Right lobe of liver (tissue), 6 donors: Measurements from ENCODE around the gene ATP1A2. TPM values are rescaled to one million over a fixed set of nuclear protein-coding genes. Genes with fewer than 3 reads are reported as not detected.

Experiments used
- ATAC-seq, 4 donors: fragments of 200-7000 bp; cut with Tn5 transposase; one replicate each; pipeline ENCODE4 v1.9.1; 2020; ENCODE audit warnings: mild to moderate bottlenecking in 4 of 4, moderate library complexity in 4 of 4
- DNase-seq, 3 donors: peaks; one replicate each; pipeline ENCODE4 v3.0.0-alpha.2; 2020
- H3K27ac ChIP-seq, 3 donors: fragments of 200-600 bp; one replicate each; pipeline ENCODE4 v1.8.0; 2022
- H3K27me3 ChIP-seq, 2 donors: fragments of 200-600 bp; one replicate each; pipeline ENCODE4 v1.8.0; 2022
- H3K36me3 ChIP-seq, 4 donors: fragments of 200-600 bp; sonication (generic) in 1 of 4; one replicate each; pipeline versions ENCODE4 v1.5.1 to v1.8.0; 2017 to 2022; ENCODE audit warnings: control low read depth in 1 of 4
- H3K4me1 ChIP-seq, 4 donors: fragments of 200-600 bp; sonication (generic) in 1 of 4; one replicate each; pipeline versions ENCODE4 v1.5.1 to v1.8.0; 2017 to 2022; ENCODE audit warnings: control low read depth in 1 of 4
- H3K4me3 ChIP-seq, 3 donors: fragments of 200-600 bp; one replicate each; pipeline ENCODE4 v1.8.0; 2022
- H3K9me3 ChIP-seq, 4 donors: fragments of 200-600 bp; sonication (generic) in 1 of 4; one replicate each; pipeline versions ENCODE4 v1.5.1 to v1.8.0; 2017 to 2022; ENCODE audit warnings: control low read depth in 1 of 4
- POLR2A ChIP-seq: fragments of 450-650 bp; IDR thresholded peaks from one replicate; pipeline ENCODE4 v1.6.1; 2017; ENCODE audit warnings: antibody characterized with exemption, mild to moderate bottlenecking
- WGBS: methylation state at CpG from one replicate; pipeline ENCODE4 v1.1.6; 2018; ENCODE audit warnings: low coverage, low lambda C conversion rate; ENCODE audit not compliant: insufficient coverage; ENCODE audit errors: missing lambda C conversion rate; 5-methylcytosine and 5-hydroxymethylcytosine counted together
- intact Hi-C, 2 donors: fragments of 100-400 bp; cut with DNase I; formaldehyde crosslinking; loops; one replicate each; pipeline versions ENCODE4 v1.11.2 to v1.14.1; 2022
- total RNA-seq, 6 experiments: library from RNA; depleted of rRNA in 2 of 6; stranded (reverse); fragments of >200 nt in 2 of 6; fragmentation: NEBNext Ultra II Directional in 3 of 6; extraction: Animal tissue kit (Norgen Biotek cat#: 25700) in 3 of 6; gene quantifications; one replicate each; pipeline versions ENCODE4 v1.1.0 to v1.2.4, GENCODE V29; 2016 to 2023
- TF ChIP-seq, protein P1 (sequence below), 4 donors: fragments of 200-600 bp in 3 of 4; fragments of 450-650 bp in 1 of 4; IDR thresholded peaks; one replicate each; pipeline versions ENCODE4 v1.5.1 to v1.8.0; 2016 to 2022; ENCODE audit warnings: antibody characterized with exemption in 4 of 4, mild to moderate bottlenecking in 2 of 4
- donor health status: DM: no; HTN: yes; CAD: no.
- donor health status: DM: no; HTN: no; CAD: no.
- donor health status: DM: no; HTN: no; CAD: no.
- donor health status: DM: no; HTN: yes; CAD: no.
- donor health status: DM: no; HTN: yes; CAD: no.

The ATP1A2 gene
- total RNA-seq, 6 experiments from 2014 or later, result 0.22 to 1.7 (median 0.36) TPM

DNA sequence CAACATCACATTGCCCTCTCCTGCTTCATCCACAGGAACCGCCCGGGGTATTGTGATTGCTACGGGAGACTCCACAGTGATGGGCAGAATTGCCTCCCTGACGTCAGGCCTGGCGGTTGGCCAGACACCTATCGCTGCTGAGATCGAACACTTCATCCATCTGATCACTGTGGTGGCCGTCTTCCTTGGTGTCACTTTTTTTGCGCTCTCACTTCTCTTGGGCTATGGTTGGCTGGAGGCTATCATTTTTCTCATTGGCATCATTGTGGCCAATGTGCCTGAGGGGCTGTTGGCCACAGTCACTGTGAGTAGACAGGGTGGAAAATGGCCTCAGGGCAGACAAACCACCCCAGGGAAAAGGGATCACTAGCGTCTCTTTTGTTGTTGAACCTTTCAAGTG is 48.6 kb downstream of the ATP1A2 start:
- Histone ChIP-seq H3K27ac (no peak overlapping the region), H3K27me3 (no peaks in the 10 kb centered on the region), H3K4me1 (no peaks in the 10 kb centered on the region), H3K36me3 (no peaks in the 10 kb centered on the region), H3K9me3 (no peaks in the 10 kb centered on the region), H3K4me3 (no peak overlapping the region)
- no peak for TF ChIP-seq POLR2A
- TF ChIP-seq, protein P1, sequence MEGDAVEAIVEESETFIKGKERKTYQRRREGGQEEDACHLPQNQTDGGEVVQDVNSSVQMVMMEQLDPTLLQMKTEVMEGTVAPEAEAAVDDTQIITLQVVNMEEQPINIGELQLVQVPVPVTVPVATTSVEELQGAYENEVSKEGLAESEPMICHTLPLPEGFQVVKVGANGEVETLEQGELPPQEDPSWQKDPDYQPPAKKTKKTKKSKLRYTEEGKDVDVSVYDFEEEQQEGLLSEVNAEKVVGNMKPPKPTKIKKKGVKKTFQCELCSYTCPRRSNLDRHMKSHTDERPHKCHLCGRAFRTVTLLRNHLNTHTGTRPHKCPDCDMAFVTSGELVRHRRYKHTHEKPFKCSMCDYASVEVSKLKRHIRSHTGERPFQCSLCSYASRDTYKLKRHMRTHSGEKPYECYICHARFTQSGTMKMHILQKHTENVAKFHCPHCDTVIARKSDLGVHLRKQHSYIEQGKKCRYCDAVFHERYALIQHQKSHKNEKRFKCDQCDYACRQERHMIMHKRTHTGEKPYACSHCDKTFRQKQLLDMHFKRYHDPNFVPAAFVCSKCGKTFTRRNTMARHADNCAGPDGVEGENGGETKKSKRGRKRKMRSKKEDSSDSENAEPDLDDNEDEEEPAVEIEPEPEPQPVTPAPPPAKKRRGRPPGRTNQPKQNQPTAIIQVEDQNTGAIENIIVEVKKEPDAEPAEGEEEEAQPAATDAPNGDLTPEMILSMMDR (IDR thresholded peaks at IDR 0.05), result no peak
- no peak for DNase-seq
- ATAC-seq, result no peak
- intact Hi-C loops, result no loop called here
- WGBS, result 73% methylated on average over 4 of the region's 10 CpGs

DNA sequence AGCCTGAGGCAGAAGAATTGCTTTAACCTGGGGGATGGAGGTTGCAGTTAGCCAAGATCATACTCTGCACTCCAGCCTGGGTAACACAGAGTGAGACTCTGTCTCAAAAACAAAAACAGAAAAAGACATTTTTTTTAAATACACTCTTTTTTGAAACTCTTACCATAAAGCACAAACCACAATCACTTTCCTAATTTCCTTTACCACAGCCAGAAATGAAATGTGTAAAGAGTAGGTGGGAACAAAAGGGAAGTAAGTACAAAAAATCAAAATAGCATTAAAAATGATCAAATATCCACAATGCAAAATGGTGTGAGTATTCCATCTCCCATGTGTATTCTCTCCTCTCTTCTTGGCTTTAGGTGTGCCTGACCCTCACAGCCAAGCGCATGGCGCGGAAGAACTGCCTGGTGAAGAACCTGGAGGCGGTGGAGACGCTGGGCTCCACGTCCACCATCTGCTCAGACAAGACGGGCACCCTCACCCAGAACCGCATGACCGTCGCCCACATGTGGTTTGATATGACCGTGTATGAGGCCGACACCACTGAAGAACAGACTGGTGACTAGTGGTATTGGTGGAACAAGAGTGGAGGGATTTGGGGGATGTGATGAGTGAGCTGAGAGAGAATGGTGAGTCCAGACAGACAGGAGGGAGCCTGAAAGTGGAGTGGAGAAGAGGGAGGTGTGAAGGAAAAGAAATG is 50.8 kb downstream of the ATP1A2 start:
- TF ChIP-seq, protein P1 (IDR thresholded peaks at IDR 0.05), result no peak
- no peak for TF ChIP-seq POLR2A
- Histone ChIP-seq H3K27me3 (no peaks in the 10 kb centered on the region), H3K27ac (no peak overlapping the region), H3K4me3 (no peak overlapping the region), H3K36me3 (no peaks in the 10 kb centered on the region), H3K9me3 (no peaks in the 10 kb centered on the region), H3K4me1 (no peaks in the 10 kb centered on the region)
- no peak for DNase-seq
- ATAC-seq, result no peak
- intact Hi-C loops, result no loop called here
- WGBS, result 67% methylated on average over 6 of the region's 12 CpGs

DNA sequence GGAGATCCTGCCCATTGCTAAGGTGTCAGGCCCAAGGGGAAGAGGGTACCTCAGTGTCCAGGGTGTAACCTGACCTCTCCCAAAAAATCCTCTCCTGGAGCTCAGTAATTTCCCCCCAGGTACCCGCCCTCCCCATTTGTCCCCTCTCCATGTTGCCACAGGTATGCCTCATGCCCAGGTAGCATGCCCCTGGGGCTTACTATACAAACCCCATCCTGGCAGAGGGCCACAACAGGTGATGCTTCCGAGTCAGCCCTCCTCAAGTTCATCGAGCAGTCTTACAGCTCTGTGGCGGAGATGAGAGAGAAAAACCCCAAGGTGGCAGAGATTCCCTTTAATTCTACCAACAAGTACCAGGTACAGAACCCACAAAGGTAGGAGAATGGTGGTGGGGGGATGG is 51.5 kb downstream of the ATP1A2 start:
- TF ChIP-seq POLR2A, result no peak
- TF ChIP-seq, protein P1 (IDR thresholded peaks at IDR 0.05), result no peak
- H3K9me3 ChIP-seq, result no peaks in the 10 kb centered on the region
- 64% methylated on average over 3 of the region's 4 CpGs for WGBS
- H3K4me1 ChIP-seq, result no peaks in the 10 kb centered on the region
- no peak for DNase-seq
- no peak for ATAC-seq
- intact Hi-C loops, result no loop called here
- H3K27ac ChIP-seq, result no peak overlapping the region
- no peaks in the 10 kb centered on the region for H3K36me3 ChIP-seq
- no peaks in the 10 kb centered on the region for H3K27me3 ChIP-seq
- no peak overlapping the region for H3K4me3 ChIP-seq

DNA sequence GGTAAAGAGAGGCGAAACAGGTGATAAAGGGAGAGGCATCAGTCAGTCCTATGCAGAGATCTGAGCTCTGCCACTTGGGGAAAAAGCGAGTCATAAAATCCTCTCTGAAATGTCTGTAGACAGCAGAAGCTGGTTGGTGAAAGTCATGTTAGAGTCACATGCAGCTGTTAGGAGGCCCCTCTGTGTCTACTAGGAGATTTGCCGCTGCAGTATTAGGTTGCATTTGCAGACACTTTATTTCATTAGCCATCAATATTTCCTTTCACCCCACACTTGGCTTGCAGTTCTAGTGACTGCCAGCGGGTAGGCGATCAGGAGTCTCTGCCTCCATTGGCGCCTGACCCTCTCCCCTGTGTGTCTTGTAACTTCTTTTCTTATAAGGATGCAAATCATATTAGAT is 52.0 kb downstream of the ATP1A2 start:
- no peaks in the 10 kb centered on the region for H3K4me1 ChIP-seq
- ATAC-seq (no peak), DNase-seq (no peak)
- 84% methylated on average over 4 of the region's 6 CpGs for WGBS
- H3K27ac ChIP-seq, result no peak overlapping the region
- H3K9me3 ChIP-seq, result no peaks in the 10 kb centered on the region
- intact Hi-C loops, result no loop called here
- H3K36me3 ChIP-seq, result no peaks in the 10 kb centered on the region
- H3K4me3 ChIP-seq, result no peak overlapping the region
- no peak for TF ChIP-seq POLR2A
- TF ChIP-seq, protein P1 (IDR thresholded peaks at IDR 0.05), result no peak
- H3K27me3 ChIP-seq, result no peaks in the 10 kb centered on the region
